COLO668 (cell line): ENCODE data around the gene MKRN1.
"Not testable (repeated sequence)": the region's sequence is repeated elsewhere in the genome, so short reads cannot be mapped to it uniquely, and the experiment has no call there.

ENCODE experiments used
- DNase-seq: peaks from one replicate; lab custom pipeline; 2025; ENCODE audit not compliant: unreplicated experiment; lab: John Stamatoyannopoulos, UW

Gene MKRN1

DNA sequence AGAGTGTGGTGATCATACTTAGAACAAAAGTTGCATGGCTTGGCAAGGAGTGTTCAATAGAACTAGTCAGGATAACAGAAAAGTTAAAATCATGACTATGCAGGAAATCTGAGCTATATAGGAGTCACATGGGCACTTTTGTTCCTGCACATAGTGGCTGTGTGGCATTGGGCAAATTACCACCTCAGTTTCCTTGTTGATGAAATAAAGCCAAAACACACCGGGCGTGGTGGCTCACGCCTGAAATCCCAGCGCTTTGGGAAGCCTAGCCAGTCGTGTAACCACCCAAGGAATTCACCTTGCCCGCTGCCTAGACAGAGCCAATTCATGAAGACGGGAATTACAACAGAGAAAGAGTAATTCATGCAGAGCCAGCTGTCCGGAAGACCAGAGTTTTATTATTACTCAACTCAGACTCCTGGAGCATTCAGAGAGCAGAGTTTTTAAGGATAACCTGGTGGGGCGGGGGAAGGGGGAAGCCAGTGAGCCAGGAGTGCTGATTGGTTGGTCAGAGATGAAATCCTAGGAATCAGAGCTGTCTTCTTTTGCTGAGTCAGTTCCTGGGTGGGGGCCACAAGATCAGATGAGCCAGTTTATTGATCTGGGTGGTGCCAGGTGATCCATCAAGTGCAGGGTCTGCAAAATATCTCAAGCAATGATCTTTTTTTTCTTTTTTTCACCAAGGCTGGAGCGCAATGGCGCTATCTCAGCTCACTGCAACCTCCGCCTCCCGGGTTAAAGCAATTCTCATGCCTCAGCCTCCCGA, 6.4 kb upstream of the MKRN1 start:
- DNase-seq: no peak

DNA sequence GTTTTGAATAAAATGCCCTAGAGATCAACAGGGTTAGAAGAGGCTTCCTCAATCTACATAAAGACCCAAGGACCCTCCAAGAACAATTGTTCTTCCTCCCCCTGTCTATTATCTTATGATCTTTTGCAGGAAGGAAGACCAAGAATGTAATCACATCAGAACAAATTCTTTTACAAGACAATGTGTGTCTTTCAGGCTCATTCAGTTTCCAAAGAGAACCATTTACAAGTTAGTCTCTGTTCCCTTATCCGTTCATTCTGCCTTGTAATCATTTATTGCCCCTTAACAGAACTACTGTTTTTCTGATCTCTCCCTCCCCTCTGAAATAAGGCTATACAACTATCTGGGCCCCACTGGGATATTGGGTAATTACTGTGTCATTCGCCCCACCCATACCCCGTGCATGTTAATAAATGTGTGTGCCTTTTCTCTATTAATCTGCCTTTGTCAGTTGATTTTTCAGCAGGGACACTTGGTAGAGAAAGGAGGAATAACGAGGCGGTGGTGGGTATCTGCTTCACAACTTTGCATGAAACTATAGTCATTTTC, 5.7 kb upstream of the MKRN1 start:
- no peak for DNase-seq

DNA sequence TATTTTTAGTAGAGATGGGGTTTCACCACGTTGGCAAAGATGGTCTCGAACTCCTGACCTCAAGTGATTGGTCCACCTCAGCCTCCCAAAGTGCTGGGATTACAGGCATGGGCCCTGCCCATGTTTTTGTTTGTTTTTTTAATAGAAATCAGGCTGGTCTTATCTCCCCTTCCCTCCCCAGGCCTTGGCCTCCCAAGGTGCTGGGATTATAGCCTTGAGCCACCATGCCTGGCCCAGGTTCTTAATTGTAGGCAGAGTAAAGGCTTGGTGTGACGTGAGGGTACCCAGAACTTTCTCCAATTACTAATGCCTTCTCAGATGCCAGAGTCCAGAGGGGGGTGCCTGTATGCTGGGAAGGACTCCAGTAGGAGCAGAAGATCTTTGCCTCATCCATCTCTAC, 5.2 kb upstream of the MKRN1 start:
- no peak for DNase-seq

DNA sequence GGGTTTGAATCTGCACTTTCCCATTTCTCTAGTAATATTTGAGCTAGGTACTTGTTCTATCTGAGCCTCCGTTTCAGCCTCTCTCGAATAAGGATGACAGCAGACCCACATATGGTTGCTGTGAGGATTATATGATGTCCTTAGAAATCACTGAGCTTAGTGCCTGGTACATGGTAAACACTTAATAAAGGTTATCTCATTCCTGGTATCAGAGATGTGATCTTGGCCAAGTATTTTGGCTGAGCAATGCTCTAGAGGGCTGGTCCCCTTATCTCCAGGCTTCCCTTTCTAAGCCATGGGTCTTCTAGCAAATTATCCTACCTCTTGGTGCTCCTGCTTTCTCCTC, 407 bp upstream of the MKRN1 start:
- DNase-seq: no peak

DNA sequence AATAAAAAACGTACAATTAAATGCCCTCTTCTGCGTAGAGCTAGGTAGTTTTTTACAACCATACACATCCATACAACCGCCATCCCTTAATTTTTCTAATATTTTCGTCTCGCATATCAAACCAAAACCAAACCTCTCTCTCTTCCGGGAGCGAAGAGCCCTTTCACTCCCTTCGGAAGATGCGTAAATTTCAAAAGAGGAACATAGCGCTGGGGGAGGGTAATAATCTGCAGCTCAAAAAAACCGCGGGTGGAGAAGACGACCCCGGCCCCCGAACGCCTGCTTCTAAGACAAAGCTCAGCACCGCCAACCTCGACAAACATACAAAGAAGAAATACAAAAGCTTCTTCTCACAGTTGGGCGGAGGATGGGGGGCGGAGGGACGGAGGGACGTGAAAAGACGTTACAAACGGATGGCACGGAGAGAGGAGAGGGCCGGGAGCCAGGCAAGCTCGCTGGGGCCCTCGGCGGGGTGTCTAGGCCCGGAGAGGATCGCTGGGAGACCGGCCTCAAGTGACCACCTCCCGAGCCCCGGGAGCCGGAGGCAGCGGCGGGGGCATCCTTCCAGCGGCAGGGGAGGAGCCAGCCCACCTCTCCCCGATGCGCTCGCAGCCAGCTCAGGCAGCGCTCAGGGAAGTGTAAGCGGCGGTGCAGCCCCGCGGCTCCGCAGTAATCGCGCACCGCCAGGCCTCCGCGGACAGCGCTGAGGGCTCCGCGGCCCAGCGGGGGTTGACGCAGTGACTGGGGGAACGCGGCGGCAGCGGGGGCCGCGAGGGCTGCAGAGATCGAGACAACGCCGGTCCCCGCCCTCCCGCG, 851 bp downstream of the MKRN1 start:
- DNase-seq: peak; percentile 80

DNA sequence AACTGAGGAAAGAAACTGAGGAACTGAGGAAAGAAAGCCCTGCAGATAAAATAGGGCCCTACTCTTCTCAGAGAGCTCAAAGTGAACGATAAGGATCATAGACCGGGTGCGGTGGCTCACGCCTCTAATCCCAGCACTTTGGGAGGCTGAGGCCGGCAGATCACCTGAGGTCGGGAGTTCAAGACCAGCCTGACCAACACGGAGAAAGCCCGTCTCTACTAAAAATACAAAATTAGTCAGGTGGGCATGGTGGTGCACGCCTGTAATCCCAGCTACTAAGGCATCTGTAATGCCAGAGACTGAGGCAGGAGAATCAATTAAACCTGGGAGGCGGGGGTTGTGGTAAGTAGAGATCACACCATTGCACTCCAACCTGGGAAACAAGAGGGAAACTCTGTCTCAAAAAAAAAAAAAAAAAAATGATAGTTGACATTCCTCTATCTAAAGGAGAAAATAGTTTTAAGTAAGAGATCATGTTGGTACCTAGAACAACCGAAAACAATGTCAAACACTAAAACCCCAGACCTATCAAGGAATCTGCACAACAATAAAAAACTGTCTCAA, 2.5 kb downstream of the MKRN1 start:
- DNase-seq: no peak

DNA sequence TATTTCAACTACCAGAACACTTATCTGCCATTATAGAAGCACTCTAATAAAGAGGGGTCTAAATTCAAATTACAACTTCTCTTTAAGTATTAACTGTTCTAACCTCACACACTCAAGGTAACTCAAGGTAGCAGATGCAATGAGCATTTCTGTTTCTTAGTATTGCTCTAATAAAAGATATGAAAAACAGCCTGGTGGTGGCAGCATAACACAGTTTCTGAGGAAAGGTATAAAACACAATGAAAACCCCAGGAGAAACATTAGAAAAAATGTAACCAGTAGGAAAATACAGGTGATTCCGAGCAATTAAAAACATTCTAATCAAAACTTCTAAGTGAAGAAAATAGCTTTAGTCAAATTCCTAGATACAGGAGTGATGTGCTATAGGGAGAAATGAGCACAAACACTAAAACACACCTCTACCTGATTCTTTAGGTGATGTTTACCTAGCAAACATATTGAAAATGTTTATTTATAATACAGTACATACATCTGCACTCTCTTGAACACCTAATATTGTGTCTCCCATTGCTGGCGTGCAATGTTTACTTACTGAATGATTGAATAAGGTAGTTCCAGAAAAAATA, 3.5 kb downstream of the MKRN1 start:
- peak; percentile 39 for DNase-seq

DNA sequence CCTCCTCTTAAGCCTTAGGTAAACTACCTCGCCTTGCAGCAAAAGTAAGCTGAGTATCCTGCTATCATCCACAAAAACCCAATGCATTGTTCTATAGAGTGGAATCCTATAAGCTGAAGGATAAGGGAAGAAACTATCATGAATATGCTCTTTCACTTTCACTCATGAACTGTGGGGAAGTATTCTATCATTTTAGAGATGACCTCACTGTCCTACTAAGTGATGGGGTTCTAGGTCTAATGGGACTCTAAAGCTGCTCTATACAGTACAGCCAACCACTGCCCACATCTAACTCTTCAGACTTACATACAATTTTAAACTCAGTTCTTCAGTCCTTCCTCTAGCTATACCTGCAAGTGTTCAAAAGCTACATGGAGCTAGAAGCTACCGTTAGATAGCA, 16.2 kb downstream of the MKRN1 start:
- no peak for DNase-seq

DNA sequence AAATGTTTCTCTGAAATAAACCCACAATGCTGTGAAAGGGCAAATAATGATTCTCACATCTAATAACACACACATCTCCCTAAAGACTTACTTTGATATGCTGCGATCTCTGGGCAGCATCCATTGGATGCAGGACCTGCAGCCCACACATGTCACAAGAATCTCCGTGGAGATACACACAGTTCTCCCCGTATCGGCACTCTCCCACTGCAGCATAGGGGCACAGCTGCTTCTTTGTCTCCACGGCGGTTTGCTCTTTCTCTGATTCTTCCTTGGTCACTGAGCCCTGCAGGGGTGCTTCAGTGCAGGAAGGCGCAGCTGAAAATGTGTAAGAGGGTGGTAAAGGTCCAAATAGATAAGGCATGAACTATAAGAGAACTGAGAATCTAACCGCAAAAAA, 20.4 kb downstream of the MKRN1 start:
- no peak for DNase-seq

DNA sequence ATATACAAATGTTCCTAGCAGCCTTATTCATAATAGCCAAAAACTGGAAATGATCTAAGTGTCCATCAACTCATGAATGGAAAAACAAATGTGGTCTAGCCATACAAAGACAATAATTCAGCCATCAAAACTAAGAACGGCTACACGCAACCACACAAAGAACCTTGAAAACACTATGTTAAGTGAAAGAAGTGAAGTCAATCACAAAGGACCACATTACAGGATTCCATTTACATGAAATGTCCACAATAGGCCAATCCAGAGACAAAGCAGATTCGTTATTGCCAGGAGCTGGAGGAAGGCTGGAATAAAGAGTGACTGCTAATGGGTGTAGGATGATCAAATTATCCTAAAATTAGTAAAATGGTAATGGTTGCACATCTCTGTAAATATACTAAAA, 21.1 kb downstream of the MKRN1 start:
- DNase-seq: no peak

DNA sequence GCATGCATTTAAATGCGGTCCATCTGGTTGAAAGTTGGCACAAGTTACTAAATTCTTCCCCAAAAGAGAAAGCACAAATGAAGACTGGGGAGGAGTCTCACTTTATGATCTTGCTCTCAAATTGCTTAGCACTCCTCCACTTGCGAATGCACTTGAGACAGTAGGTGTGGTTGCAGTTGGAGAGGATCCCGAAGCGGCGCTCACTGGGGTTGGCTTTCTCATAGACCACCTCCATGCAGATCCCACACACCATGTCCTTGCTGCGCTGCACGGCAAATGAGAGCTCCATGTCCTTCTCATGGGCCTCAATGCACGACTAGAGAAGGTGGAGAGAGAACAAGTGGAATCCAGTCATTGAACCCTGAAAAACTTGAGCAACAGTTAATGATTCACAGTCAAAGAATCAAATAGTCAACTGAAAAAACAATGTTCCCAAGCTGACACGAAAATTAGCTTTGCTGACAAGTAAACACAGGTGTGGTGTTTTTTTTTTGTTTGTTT, 22.7 kb downstream of the MKRN1 start:
- DNase-seq: no peak

DNA sequence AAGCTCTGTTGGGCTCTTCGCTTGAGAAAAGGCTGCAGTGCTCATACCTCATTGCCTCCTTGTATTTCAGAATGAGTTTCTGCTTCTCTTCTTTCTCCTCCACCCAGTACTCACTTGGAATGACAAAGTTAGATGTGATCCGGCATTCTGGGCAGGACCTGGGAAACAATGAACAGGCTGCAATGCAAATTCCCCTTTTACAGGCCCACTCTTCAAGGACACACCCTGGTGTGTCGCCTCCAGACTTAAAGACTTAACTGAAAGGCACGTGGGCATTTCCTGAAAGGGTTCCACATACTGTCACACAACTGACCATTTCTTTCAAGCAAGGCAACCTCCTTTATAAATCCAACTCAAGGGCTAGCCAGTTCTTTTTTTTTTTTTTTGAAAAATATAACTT, 23.6 kb downstream of the MKRN1 start:
- DNase-seq: no peak

DNA sequence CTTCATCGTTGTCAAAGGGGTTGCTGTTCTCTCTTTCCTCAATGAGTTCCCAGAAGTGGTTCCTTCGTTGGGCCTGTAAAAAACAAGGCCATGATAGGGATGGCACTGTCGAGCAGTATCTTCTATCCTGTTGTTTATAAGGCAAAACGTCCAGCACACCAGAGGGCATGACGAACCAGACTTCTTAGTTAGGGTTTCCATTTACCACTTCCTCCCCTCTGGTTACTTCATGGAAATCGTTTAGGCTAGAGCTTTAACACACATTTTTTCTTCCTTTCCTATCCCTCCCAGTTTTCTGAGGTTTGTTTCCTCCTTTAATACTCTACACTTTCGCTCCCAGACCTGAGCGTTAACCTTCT, 24.7 kb downstream of the MKRN1 start:
- no peak for DNase-seq

DNA sequence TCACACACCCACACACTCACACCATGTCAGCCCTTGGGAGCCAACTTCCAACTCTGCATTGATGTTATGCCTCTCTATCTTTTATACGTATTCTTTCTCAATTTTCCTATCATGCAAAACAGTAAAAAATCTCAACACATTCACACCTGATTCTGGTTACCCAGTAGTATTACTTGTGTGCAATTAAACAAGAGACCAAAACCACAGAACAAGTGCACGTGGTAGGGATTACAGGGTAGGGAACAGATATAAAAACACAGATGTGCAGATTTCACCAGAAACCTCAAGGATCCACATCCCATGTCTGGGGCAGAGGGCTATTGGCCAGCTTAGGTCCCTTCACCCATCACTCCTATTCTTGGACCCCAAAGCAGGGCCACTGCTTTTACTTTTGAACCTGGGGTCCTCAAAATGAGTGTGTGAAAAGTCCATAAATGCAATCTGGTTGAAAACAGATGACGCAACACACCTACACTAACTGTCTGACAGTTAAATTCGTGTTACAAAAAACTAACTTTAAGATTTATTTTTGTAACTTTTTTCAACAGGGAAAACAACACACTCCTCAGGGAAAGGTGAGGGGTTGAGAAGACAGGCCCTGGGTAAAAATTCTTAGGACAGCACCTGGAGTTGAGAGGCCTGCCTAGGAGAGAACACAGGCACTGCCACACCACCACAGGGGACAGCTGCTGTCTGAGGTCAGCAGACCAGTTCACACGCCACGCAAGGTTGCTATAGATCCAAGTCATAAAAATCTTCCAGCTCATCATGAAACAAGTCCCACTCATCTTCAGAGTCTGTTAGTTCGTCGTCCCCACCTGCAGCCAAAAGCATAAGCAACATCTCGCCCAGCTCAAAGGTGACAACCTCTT, 25.3 kb downstream of the MKRN1 start:
- DNase-seq: not testable (repeated sequence)

DNA sequence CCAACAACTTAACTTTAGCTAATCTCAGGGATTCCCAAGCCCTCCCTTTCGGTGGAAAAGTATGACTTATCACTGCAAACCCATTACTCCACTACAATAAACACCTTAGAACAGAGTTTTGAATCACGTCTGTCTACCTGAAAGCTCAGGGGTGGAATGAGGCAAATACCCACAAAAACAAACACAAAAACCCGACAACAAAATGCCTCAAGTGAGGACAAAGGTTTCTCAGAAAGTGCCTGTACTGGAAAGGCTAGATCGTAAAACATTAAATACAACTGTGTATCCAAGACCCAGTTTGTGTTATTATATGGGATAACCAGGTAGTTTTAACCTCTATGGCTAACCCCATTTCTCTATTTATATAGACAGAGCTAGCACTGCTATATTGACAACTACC, 26.0 kb downstream of the MKRN1 start:
- no peak for DNase-seq

DNA sequence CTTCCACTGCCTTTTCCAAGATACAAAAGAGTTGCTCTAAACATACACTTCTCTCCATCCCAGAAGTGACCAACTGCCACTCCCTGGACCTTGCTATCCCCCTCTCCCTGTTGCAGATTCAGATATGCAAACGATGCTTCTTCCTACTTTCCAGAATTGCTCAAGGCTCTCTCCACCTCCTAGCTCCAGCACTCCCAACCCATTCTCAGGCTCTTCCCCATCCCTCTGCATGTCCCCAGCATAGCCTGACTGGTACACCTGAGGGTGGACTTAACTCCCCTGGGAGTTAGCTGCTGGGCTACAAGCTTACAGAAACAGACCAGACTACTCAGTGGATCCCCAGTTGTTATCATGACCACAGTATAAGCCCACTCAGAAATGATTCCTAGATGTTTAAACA, 27.6 kb downstream of the MKRN1 start:
- DNase-seq: no peak

DNA sequence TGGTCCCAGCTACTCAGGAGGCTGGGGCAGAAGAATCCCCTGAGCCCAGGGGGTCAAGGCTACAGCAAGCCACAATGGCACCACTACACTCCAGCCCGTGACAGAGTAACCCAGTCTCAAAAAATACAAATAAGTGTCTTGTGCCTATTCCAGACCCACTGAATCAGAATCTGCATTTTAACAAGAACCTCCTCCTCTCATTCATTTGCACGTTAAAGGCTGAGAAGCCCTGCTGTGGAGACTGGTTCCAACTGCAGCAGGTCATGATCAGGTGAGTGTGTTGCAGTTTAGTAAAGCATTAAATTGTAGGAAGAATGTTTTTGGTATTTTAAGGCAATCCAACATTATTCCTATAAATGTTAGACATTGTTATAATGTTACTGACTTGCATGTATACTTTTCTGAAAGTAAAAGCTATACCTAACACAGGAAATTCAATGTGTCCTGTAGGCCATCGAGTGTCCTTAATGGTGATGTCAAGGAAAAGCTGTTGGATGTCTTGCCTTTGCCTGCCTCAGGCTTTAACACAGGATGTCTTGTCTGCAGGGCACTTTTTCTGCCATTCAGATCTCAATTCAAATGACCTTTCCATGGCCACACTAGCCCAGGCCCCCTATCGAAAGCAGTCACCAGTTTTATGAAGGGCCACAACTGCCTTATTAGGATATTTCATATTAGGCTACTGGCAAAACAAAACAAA, 30.4 kb downstream of the MKRN1 start:
- no peak for DNase-seq

DNA sequence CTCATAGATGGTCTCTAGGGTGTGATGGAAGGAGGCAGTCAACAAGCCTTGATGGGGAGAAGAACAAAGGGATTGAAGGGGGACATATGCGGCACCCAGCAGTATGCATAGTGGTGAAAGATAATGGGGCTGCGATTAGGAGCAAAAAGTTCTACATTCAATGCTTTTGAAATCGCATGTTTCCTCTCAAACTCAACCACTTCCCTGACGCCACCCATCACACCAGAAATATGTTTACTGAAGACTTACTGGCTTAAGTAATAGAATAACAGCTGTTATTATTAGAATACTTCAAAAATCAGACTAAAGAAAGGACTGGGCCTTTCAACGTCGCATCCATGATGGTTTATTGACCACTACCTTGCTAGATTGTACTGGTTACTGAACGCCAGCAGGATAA, 31.5 kb downstream of the MKRN1 start:
- DNase-seq: no peak

DNA sequence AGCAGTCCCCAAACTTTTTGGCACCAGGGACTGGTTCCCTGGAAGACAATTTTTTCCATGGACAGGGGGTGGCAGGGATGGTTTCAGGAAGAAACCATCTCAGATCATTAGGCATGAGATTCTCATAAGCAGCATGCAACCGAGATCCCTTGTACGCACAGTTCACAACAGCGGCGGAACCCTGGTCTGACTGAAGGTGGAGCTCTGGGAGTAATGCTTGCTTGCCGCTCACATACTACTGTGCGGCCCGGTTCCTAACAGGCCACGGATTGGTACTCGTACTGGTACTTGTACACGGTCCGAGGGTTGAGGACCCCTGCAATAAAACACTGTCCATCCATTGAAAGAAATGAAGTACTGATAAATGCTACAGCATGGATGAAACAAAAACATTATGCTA, 32.8 kb downstream of the MKRN1 start:
- no peak for DNase-seq

DNA sequence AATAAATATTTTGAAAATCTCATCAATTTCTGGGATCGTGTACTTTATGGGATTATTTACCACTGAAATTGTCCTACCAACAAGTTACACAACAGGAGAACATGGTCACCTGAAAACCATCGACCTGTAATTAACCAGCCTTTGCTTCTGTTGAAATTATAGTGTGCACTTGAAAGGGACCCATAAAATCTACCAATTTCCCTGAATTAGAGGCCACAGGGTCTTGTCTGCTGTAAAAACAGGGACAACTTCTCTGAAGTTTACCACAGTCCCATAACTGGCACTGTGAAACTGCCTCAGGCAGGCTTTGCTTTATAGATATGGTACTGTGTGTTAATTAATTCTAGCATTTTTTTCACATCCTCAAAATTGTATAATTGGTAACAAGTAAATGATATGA, 37.8 kb downstream of the MKRN1 start:
- DNase-seq: no peak
